ENCODE data around the gene PPT2. TPM values are rescaled to one million over a fixed set of nuclear protein-coding genes. Genes with fewer than 3 reads are reported as not detected.

PPT2 gene
- total and polyA plus RNA-seq, 2 experiments from 2014 or later = 8.9 to 20.6 TPM

DNA sequence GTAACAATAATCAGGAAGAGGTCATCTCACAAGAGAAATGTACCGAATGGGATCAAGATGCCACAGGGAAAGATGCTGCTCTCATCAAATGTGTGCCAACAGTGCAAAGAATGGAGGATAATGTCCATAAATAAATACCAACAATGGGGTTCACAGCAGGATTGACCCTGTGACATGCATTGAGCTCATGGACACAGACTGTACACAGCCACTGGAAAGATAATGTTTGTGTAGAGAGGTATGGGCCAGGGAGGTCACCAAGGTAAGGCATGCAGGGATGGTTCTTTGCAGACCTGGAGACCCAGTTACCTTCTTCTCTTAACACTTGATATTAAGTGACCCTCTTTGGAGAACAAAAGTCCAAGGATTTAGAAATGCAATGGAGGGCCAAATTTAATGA is 20.5 kb downstream of the PPT2 start:
- H4K20me1 ChIP-seq (replicated peaks; ENCODE audit: insufficient read depth) = peaks cover 19% of the 10 kb centered on the region; the same call in 1 of the 2 replicates
- H3K27ac ChIP-seq (ENCODE audit: low read depth) = no peak overlapping the region
- H3F3A ChIP-seq (replicated peaks; ENCODE audit: low read depth) = 0 out of 2 replicates have a peak, but pooled peaks cover 7% of the 10 kb centered on the region
- ATAC-seq (no peak), DNase-seq (ENCODE audit: low spot score) (no peak)
- no peaks in the 10 kb centered on the region for H3K9me3 Mint-ChIP-seq
- peaks cover 22% of the 10 kb centered on the region for H3K27me3 Mint-ChIP-seq (ENCODE audit: insufficient read depth, low read depth, poor library complexity)
- peak overlapping the region; percentile 79 for H3K4me3 Mint-ChIP-seq
- H3K36me3 Mint-ChIP-seq (ENCODE audit: low read depth) = peaks cover 33% of the 10 kb centered on the region
- H2AFZ ChIP-seq = no peak overlapping the region
- H3K9me2 ChIP-seq (ENCODE audit: insufficient read depth) = no peaks in the 10 kb centered on the region
- H3K4me2 ChIP-seq = peak overlapping the region; percentile 85; the same call in 1 of the 2 replicates
- peaks cover 38% of the 10 kb centered on the region for H3K4me1 Mint-ChIP-seq
- peaks cover 51% of the 10 kb centered on the region for H3K79me2 ChIP-seq (replicated peaks; ENCODE audit: insufficient read depth)
- H3K4me3 ChIP-seq = no peak overlapping the region
- H3K27me3 ChIP-seq (ENCODE audit: insufficient read depth) = no peaks in the 10 kb centered on the region
- H3K27ac Mint-ChIP-seq = no peak overlapping the region
- H3K36me3 ChIP-seq (ENCODE audit: insufficient read depth) = no peaks in the 10 kb centered on the region
- H3K4me1 ChIP-seq (ENCODE audit: insufficient read depth) = peaks cover 22% of the 10 kb centered on the region
- no peak for TF ChIP-seq EZH2phosphoT487 (IDR thresholded peaks at IDR 0.05; ENCODE audit: unreplicated experiment)
- no peak for TF ChIP-seq CREB1 (CRISPR knock-in tag; IDR thresholded peaks at IDR 0.05; ENCODE audit: low read depth)
- TF ChIP-seq, protein P1, sequence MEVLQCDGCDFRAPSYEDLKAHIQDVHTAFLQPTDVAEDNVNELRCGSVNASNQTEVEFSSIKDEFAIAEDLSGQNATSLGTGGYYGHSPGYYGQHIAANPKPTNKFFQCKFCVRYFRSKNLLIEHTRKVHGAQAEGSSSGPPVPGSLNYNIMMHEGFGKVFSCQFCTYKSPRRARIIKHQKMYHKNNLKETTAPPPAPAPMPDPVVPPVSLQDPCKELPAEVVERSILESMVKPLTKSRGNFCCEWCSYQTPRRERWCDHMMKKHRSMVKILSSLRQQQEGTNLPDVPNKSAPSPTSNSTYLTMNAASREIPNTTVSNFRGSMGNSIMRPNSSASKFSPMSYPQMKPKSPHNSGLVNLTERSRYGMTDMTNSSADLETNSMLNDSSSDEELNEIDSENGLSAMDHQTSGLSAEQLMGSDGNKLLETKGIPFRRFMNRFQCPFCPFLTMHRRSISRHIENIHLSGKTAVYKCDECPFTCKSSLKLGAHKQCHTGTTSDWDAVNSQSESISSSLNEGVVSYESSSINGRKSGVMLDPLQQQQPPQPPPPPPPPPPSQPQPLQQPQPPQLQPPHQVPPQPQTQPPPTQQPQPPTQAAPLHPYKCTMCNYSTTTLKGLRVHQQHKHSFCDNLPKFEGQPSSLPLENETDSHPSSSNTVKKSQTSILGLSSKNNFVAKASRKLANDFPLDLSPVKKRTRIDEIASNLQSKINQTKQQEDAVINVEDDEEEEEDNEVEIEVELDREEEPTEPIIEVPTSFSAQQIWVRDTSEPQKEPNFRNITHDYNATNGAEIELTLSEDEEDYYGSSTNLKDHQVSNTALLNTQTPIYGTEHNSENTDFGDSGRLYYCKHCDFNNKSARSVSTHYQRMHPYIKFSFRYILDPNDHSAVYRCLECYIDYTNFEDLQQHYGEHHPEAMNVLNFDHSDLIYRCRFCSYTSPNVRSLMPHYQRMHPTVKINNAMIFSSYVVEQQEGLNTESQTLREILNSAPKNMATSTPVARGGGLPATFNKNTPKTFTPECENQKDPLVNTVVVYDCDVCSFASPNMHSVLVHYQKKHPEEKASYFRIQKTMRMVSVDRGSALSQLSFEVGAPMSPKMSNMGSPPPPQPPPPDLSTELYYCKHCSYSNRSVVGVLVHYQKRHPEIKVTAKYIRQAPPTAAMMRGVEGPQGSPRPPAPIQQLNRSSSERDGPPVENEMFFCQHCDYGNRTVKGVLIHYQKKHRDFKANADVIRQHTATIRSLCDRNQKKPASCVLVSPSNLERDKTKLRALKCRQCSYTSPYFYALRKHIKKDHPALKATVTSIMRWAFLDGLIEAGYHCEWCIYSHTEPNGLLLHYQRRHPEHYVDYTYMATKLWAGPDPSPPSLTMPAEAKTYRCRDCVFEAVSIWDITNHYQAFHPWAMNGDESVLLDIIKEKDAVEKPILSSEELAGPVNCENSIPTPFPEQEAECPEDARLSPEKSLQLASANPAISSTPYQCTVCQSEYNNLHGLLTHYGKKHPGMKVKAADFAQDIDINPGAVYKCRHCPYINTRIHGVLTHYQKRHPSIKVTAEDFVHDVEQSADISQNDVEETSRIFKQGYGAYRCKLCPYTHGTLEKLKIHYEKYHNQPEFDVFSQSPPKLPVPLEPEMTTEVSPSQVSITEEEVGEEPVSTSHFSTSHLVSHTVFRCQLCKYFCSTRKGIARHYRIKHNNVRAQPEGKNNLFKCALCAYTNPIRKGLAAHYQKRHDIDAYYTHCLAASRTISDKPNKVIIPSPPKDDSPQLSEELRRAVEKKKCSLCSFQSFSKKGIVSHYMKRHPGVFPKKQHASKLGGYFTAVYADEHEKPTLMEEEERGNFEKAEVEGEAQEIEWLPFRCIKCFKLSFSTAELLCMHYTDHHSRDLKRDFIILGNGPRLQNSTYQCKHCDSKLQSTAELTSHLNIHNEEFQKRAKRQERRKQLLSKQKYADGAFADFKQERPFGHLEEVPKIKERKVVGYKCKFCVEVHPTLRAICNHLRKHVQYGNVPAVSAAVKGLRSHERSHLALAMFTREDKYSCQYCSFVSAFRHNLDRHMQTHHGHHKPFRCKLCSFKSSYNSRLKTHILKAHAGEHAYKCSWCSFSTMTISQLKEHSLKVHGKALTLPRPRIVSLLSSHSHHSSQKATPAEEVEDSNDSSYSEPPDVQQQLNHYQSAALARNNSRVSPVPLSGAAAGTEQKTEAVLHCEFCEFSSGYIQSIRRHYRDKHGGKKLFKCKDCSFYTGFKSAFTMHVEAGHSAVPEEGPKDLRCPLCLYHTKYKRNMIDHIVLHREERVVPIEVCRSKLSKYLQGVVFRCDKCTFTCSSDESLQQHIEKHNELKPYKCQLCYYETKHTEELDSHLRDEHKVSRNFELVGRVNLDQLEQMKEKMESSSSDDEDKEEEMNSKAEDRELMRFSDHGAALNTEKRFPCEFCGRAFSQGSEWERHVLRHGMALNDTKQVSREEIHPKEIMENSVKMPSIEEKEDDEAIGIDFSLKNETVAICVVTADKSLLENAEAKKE (CRISPR knock-in tag; IDR thresholded peaks at IDR 0.05) = no peak
- no peak for TF ChIP-seq JUNB (IDR thresholded peaks at IDR 0.05; ENCODE audit: unreplicated experiment)
- TF ChIP-seq STAT1 (IDR thresholded peaks at IDR 0.05; ENCODE audit: unreplicated experiment) = no peak
- no peak for TF ChIP-seq ZNF114 (CRISPR knock-in tag; IDR thresholded peaks at IDR 0.05)
- TF ChIP-seq, protein P2, sequence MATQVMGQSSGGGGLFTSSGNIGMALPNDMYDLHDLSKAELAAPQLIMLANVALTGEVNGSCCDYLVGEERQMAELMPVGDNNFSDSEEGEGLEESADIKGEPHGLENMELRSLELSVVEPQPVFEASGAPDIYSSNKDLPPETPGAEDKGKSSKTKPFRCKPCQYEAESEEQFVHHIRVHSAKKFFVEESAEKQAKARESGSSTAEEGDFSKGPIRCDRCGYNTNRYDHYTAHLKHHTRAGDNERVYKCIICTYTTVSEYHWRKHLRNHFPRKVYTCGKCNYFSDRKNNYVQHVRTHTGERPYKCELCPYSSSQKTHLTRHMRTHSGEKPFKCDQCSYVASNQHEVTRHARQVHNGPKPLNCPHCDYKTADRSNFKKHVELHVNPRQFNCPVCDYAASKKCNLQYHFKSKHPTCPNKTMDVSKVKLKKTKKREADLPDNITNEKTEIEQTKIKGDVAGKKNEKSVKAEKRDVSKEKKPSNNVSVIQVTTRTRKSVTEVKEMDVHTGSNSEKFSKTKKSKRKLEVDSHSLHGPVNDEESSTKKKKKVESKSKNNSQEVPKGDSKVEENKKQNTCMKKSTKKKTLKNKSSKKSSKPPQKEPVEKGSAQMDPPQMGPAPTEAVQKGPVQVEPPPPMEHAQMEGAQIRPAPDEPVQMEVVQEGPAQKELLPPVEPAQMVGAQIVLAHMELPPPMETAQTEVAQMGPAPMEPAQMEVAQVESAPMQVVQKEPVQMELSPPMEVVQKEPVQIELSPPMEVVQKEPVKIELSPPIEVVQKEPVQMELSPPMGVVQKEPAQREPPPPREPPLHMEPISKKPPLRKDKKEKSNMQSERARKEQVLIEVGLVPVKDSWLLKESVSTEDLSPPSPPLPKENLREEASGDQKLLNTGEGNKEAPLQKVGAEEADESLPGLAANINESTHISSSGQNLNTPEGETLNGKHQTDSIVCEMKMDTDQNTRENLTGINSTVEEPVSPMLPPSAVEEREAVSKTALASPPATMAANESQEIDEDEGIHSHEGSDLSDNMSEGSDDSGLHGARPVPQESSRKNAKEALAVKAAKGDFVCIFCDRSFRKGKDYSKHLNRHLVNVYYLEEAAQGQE (IDR thresholded peaks at IDR 0.05; ENCODE audit: unreplicated experiment) = no peak
- TF ChIP-seq ZNF331 (CRISPR knock-in tag; IDR thresholded peaks at IDR 0.05; ENCODE audit: low read depth) = no peak
- TF ChIP-seq POLR2AphosphoS5 (IDR thresholded peaks at IDR 0.05; ENCODE audit: low read depth) = no peak
- TF ChIP-seq NANOG (IDR thresholded peaks at IDR 0.05; ENCODE audit: borderline replicate concordance) = no peak
- TF ChIP-seq, protein P3, sequence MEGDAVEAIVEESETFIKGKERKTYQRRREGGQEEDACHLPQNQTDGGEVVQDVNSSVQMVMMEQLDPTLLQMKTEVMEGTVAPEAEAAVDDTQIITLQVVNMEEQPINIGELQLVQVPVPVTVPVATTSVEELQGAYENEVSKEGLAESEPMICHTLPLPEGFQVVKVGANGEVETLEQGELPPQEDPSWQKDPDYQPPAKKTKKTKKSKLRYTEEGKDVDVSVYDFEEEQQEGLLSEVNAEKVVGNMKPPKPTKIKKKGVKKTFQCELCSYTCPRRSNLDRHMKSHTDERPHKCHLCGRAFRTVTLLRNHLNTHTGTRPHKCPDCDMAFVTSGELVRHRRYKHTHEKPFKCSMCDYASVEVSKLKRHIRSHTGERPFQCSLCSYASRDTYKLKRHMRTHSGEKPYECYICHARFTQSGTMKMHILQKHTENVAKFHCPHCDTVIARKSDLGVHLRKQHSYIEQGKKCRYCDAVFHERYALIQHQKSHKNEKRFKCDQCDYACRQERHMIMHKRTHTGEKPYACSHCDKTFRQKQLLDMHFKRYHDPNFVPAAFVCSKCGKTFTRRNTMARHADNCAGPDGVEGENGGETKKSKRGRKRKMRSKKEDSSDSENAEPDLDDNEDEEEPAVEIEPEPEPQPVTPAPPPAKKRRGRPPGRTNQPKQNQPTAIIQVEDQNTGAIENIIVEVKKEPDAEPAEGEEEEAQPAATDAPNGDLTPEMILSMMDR (conservative IDR thresholded peaks at IDR 0.05; ENCODE audit: low read depth in 2 of 2) = no peak
- TF ChIP-seq, protein P4, sequence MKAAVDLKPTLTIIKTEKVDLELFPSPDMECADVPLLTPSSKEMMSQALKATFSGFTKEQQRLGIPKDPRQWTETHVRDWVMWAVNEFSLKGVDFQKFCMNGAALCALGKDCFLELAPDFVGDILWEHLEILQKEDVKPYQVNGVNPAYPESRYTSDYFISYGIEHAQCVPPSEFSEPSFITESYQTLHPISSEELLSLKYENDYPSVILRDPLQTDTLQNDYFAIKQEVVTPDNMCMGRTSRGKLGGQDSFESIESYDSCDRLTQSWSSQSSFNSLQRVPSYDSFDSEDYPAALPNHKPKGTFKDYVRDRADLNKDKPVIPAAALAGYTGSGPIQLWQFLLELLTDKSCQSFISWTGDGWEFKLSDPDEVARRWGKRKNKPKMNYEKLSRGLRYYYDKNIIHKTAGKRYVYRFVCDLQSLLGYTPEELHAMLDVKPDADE (IDR thresholded peaks at IDR 0.05) = no peak
- no peak for TF ChIP-seq EZH2 (IDR thresholded peaks at IDR 0.05; ENCODE audit: low read depth, unreplicated experiment)

Data from GM23338 (cell line).